Liver (tissue), 9 donors: ENCODE data around the gene CRYBG2. TPM values are rescaled to one million over a fixed set of nuclear protein-coding genes. Genes with fewer than 3 reads are reported as not detected.
"Not testable (repeated sequence)": the region's sequence is repeated elsewhere in the genome, so short reads cannot be mapped to it uniquely, and the experiment has no call there.

Experiments
- DNase-seq: peaks from one replicate; pipeline ENCODE4 v3.0.0-alpha.2; 2017; ENCODE audit warnings: low spot score
- H3K27ac ChIP-seq, 2 donors: one replicate each; pipeline ENCODE4 v1.7.0; 2013; ENCODE audit warnings: inconsistent platforms in 2 of 2, low read length in 2 of 2, control low read depth in 1 of 2, low read depth in 1 of 2, mild to moderate bottlenecking in 1 of 2
- H3K27me3 ChIP-seq, 4 donors: one replicate each; pipeline versions ENCODE4 v1.6.1 to v1.7.0; 2013; ENCODE audit warnings: low read length in 3 of 4, inconsistent platforms in 1 of 4, mild to moderate bottlenecking in 1 of 4, moderate library complexity in 1 of 4; ENCODE audit not compliant: control insufficient read depth in 4 of 4, insufficient read depth in 4 of 4
- H3K36me3 ChIP-seq, 4 donors: one replicate each; pipeline versions ENCODE4 v1.6.1 to v1.7.0; 2013; ENCODE audit warnings: low read length in 3 of 4, mild to moderate bottlenecking in 3 of 4, low read depth in 1 of 4, moderate library complexity in 1 of 4; ENCODE audit not compliant: control insufficient read depth in 4 of 4, insufficient read depth in 3 of 4
- H3K4me1 ChIP-seq, 4 donors: one replicate each; pipeline versions ENCODE4 v1.6.1 to v1.7.0; 2013; ENCODE audit warnings: low read length in 3 of 4, mild to moderate bottlenecking in 3 of 4, moderate library complexity in 1 of 4; ENCODE audit not compliant: control insufficient read depth in 4 of 4, insufficient read depth in 4 of 4
- H3K4me3 ChIP-seq, 3 donors: one replicate each; pipeline versions ENCODE4 v1.6.1 to v1.7.0; 2013; ENCODE audit warnings: low read length in 3 of 3, control low read depth in 1 of 3, low read depth in 1 of 3, mild to moderate bottlenecking in 1 of 3
- H3K9ac ChIP-seq, 2 donors: one replicate each; pipeline ENCODE4 v1.7.0; 2013; ENCODE audit warnings: low read length in 2 of 2, mild to moderate bottlenecking in 2 of 2, moderate library complexity in 2 of 2, control low read depth in 1 of 2, low read depth in 1 of 2
- H3K9me3 ChIP-seq, 4 donors: one replicate each; pipeline versions ENCODE4 v1.6.1 to v1.7.0; 2013; ENCODE audit warnings: low read length in 3 of 4; ENCODE audit not compliant: control insufficient read depth in 4 of 4
- FOXA1 ChIP-seq: IDR thresholded peaks from 2 replicates; pipeline ENCODE4 v1.6.1; 2016; ENCODE audit warnings: antibody characterized with exemption
- FOXA2 ChIP-seq: IDR thresholded peaks from 2 replicates; pipeline ENCODE4 v1.6.1; 2016; ENCODE audit warnings: antibody characterized with exemption
- HNF4G ChIP-seq: IDR thresholded peaks from 2 replicates; pipeline ENCODE4 v1.6.1; 2016; ENCODE audit warnings: antibody characterized with exemption
- RAD21 ChIP-seq, 2 donors: IDR thresholded peaks; 2 replicates each; pipeline ENCODE4 v1.6.1; 2016; ENCODE audit warnings: antibody characterized with exemption in 2 of 2, mild to moderate bottlenecking in 2 of 2
- WGBS: extraction: QIAGEN DNeasy Blood & Tissue Kit; methylation state at CpG from one replicate; pipeline ENCODE4 v1.1.7; 2013; 5-methylcytosine and 5-hydroxymethylcytosine counted together
- polyA plus RNA-seq, 2 donors: library from polyadenylated mRNA; stranded (reverse) in 1 of 2; unstranded in 1 of 2; fragments of 200-250 nt in 1 of 2; fragments of >200 nt in 1 of 2; fragmentation: Nextera tagmentation in 1 of 2; extraction: Ambion mirVana in 1 of 2; gene quantifications; one replicate each; pipeline versions ENCODE4 v1.2.1 to v1.2.3, GENCODE V29; 2013 to 2015
- total RNA-seq, 2 donors: library from RNA; depleted of rRNA; stranded (reverse); fragments of >200 nt; gene quantifications; one replicate each; pipeline ENCODE4 v1.2.3, GENCODE V29; 2014
- TF ChIP-seq, protein P1 (sequence below): IDR thresholded peaks from 2 replicates; pipeline ENCODE4 v1.6.1; 2016; ENCODE audit warnings: antibody characterized with exemption, mild to moderate bottlenecking
- TF ChIP-seq, protein P2 (sequence below): fragments of 150-350 bp; IDR thresholded peaks from 2 replicates; pipeline ENCODE4 v1.5.1; 2017; ENCODE audit warnings: improper control_type of control experiment, low read depth, low read length; ENCODE audit not compliant: missing input control
- TF ChIP-seq, protein P3 (sequence below): IDR thresholded peaks from 2 replicates; pipeline ENCODE4 v1.6.1; 2016; ENCODE audit warnings: antibody characterized with exemption
- donor health status: healthy.
- donor health status: healthy.
- donor health status: healthy.
- donor health status: healthy.
- donor health status: healthy.

The CRYBG2 gene
- total and polyA plus RNA-seq, 4 donors: under 0.01 to 0.12 (median under 0.01) TPM; not detected in 1

DNA sequence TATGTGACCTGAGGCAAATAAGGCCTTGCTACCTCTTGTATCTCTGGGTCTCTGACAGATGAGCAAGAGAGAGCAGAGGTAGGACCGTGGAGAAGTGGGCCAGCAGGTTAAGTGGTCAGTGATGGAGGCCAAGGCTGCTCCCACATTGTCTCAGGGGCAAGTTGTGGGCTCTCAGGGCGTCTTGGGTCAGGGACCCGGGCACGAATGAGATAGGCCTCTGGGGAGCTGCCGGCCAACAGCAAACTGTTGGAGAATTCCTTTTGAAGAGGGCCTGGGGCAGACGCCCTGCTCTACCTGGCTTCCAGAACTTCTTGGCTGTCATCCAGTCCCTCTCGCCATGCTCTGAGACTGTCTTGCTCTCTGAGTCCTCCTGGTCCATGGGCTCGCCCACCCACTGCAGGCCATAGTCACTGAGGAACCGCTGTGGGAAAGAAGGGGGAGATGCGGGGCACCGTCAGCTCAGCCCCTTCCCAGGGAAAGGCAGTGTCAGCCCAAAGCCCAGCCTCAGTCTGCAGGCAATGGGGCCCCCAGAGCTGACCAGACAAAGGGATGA is 59.9 kb downstream of the CRYBG2 start (continued):
- TF ChIP-seq, protein P1, sequence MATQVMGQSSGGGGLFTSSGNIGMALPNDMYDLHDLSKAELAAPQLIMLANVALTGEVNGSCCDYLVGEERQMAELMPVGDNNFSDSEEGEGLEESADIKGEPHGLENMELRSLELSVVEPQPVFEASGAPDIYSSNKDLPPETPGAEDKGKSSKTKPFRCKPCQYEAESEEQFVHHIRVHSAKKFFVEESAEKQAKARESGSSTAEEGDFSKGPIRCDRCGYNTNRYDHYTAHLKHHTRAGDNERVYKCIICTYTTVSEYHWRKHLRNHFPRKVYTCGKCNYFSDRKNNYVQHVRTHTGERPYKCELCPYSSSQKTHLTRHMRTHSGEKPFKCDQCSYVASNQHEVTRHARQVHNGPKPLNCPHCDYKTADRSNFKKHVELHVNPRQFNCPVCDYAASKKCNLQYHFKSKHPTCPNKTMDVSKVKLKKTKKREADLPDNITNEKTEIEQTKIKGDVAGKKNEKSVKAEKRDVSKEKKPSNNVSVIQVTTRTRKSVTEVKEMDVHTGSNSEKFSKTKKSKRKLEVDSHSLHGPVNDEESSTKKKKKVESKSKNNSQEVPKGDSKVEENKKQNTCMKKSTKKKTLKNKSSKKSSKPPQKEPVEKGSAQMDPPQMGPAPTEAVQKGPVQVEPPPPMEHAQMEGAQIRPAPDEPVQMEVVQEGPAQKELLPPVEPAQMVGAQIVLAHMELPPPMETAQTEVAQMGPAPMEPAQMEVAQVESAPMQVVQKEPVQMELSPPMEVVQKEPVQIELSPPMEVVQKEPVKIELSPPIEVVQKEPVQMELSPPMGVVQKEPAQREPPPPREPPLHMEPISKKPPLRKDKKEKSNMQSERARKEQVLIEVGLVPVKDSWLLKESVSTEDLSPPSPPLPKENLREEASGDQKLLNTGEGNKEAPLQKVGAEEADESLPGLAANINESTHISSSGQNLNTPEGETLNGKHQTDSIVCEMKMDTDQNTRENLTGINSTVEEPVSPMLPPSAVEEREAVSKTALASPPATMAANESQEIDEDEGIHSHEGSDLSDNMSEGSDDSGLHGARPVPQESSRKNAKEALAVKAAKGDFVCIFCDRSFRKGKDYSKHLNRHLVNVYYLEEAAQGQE: no peak
- TF ChIP-seq FOXA2: no peak

DNA sequence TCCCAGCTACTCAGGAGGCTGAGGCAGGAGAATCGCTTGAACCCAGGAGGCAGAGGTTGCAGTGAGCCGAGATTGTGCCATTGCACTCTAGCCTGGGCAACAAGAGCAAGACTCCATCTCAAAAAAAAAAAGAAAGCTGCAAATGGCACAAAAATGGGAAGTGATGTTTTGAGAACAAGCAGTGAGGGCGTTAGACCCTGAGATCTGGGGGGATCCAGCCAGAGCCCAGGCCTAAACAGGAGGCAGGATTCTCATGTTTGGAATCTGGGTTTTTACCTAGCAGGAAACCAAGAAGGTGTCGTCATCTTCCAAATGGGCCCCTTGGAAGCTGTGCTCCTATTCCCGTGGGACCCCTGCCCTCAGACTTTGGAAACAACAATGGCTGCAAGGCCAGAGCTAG is 61.2 kb downstream of the CRYBG2 start:
- H3K9me3 ChIP-seq, H3K4me3 ChIP-seq, DNase-seq, H3K9ac ChIP-seq, H3K4me1 ChIP-seq, H3K27me3 ChIP-seq, H3K36me3 ChIP-seq, H3K27ac ChIP-seq: not testable (repeated sequence)
- 87% methylated on average over 5 of the region's 5 CpGs for WGBS

DNA sequence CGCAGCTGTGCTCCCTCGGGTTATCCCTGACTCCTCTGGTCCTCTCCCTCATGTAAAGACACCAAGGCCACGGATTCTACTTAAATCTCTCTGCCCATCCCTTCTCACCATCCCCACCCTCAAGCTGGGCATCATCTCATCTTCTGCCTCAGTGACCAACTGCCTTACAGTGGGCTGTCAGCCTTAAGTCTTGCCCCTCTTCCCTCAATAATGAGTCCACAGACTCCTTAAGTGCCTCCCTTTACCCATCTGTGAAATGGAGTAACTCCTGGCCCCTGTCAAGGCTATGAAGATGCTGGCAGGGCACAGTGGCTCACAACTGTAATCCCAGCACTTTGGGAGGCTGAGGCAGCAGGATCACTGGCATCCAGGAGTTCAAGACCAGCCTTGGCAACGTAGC is 62.0 kb downstream of the CRYBG2 start:
- no peaks in the 10 kb centered on the region for H3K27me3 ChIP-seq
- no peak for DNase-seq
- H3K36me3 ChIP-seq: no peaks in the 10 kb centered on the region
- no peak overlapping the region for H3K27ac ChIP-seq
- TF ChIP-seq, protein P2, sequence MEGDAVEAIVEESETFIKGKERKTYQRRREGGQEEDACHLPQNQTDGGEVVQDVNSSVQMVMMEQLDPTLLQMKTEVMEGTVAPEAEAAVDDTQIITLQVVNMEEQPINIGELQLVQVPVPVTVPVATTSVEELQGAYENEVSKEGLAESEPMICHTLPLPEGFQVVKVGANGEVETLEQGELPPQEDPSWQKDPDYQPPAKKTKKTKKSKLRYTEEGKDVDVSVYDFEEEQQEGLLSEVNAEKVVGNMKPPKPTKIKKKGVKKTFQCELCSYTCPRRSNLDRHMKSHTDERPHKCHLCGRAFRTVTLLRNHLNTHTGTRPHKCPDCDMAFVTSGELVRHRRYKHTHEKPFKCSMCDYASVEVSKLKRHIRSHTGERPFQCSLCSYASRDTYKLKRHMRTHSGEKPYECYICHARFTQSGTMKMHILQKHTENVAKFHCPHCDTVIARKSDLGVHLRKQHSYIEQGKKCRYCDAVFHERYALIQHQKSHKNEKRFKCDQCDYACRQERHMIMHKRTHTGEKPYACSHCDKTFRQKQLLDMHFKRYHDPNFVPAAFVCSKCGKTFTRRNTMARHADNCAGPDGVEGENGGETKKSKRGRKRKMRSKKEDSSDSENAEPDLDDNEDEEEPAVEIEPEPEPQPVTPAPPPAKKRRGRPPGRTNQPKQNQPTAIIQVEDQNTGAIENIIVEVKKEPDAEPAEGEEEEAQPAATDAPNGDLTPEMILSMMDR: no peak
- TF ChIP-seq HNF4G: no peak
- TF ChIP-seq, protein P3, sequence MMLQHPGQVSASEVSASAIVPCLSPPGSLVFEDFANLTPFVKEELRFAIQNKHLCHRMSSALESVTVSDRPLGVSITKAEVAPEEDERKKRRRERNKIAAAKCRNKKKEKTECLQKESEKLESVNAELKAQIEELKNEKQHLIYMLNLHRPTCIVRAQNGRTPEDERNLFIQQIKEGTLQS: no peak
- no peak for TF ChIP-seq FOXA1
- TF ChIP-seq, protein P1: no peak
- TF ChIP-seq RAD21 (IDR thresholded peaks at IDR 0.05): no peak
- no peak overlapping the region for H3K9ac ChIP-seq
- peaks cover 0 to 3% (median 0%) of the 10 kb centered on the region in 4 donors for H3K4me1 ChIP-seq
- 94% methylated on average over 4 of the region's 4 CpGs for WGBS
- no peaks in the 10 kb centered on the region for H3K9me3 ChIP-seq
- no peak overlapping the region for H3K4me3 ChIP-seq
